Loucy (cell line): ENCODE data around the gene MITF.

Source experiments
- H2AFZ ChIP-seq: fragments of 200-600 bp; sonication (generic); 2 replicates; pipeline ENCODE4 v1.6.0; 2016; ENCODE audit warnings: antibody characterized with exemption, mild to moderate bottlenecking, low read length, moderate library complexity
- H3F3A ChIP-seq: fragments of 200-600 bp; 2 replicates; pipeline ENCODE4 v1.6.0; 2016; ENCODE audit warnings: antibody characterized with exemption, low read depth, mild to moderate bottlenecking
- H3K27me3 ChIP-seq: fragments of 200-600 bp; sonication (generic); 2 replicates; pipeline ENCODE4 v1.6.1; 2014; ENCODE audit warnings: low read length, mild to moderate bottlenecking; ENCODE audit not compliant: insufficient read depth, poor library complexity, severe bottlenecking
- H3K36me3 ChIP-seq: fragments of 200-600 bp; sonication (generic); 2 replicates; pipeline ENCODE4 v1.6.1; 2016; ENCODE audit warnings: low read length; ENCODE audit not compliant: insufficient read depth
- H3K4me1 ChIP-seq: fragments of 200-600 bp; sonication (generic); 2 replicates; pipeline ENCODE4 v1.5.1; 2014; ENCODE audit warnings: low read length, mild to moderate bottlenecking; ENCODE audit not compliant: insufficient read depth, poor library complexity, severe bottlenecking
- H3K4me2 ChIP-seq: fragments of 200-600 bp; sonication (generic); 2 replicates; pipeline ENCODE4 v1.6.0; 2014; ENCODE audit warnings: antibody characterized with exemption, low read length, low read depth, mild to moderate bottlenecking; ENCODE audit not compliant: poor library complexity, severe bottlenecking
- H3K4me3 ChIP-seq: fragments of 200-600 bp; sonication (generic); 2 replicates; pipeline ENCODE4 v1.5.1; 2014; ENCODE audit warnings: low read length, mild to moderate bottlenecking, mixed read lengths; ENCODE audit not compliant: poor library complexity, severe bottlenecking
- H3K79me2 ChIP-seq: fragments of 200-600 bp; sonication (generic); 2 replicates; pipeline ENCODE4 v1.6.1; 2014; ENCODE audit warnings: low read length; ENCODE audit not compliant: insufficient read depth
- H3K9ac ChIP-seq: fragments of 200-600 bp; sonication (generic); 2 replicates; pipeline ENCODE4 v1.6.0; 2014; ENCODE audit warnings: mild to moderate bottlenecking, low read depth, low read length, moderate library complexity; ENCODE audit not compliant: poor library complexity, severe bottlenecking
- H3K9me2 ChIP-seq: fragments of 200-600 bp; sonication (generic); replicated peaks from 2 replicates; pipeline ENCODE4 v1.6.1; 2016; ENCODE audit warnings: low read depth, low read length, mixed read lengths
- H3K9me3 ChIP-seq: fragments of 200-600 bp; sonication (generic); 2 replicates; pipeline ENCODE4 v1.6.1; 2014; ENCODE audit warnings: mild to moderate bottlenecking, antibody characterized with exemption, low read length, low read depth; ENCODE audit not compliant: insufficient read depth
- H4K20me1 ChIP-seq: fragments of 200-600 bp; sonication (generic); 2 replicates; pipeline ENCODE4 v1.6.0; 2014; ENCODE audit warnings: antibody characterized with exemption, low read length, mild to moderate bottlenecking; ENCODE audit not compliant: insufficient read depth, poor library complexity, severe bottlenecking
- CTCF ChIP-seq: fragments of 200-600 bp; sonication (generic); conservative IDR thresholded peaks from 2 replicates; pipeline ENCODE4 v1.5.1; 2014; ENCODE audit warnings: mild to moderate bottlenecking, antibody characterized with exemption, low read length
- EZH2phosphoT487 ChIP-seq: fragments of 200-600 bp; IDR thresholded peaks from 2 replicates; pipeline ENCODE4 v1.6.1; 2018; ENCODE audit warnings: antibody characterized with exemption, mild to moderate bottlenecking, moderate library complexity, borderline replicate concordance

The MITF gene

GRCh38 chr3:69864141-69864540 is 124.9 kb downstream of the MITF start:
- no peaks in the 10 kb centered on the region for H3K9me3 ChIP-seq
- no peaks in the 10 kb centered on the region for H4K20me1 ChIP-seq
- H3K79me2 ChIP-seq = no peaks in the 10 kb centered on the region
- no peaks in the 10 kb centered on the region for H3K9me2 ChIP-seq
- no peak overlapping the region for H3K4me3 ChIP-seq
- TF ChIP-seq EZH2phosphoT487 (no peak), CTCF (no peak)
- H3F3A ChIP-seq = no peaks in the 10 kb centered on the region
- H2AFZ ChIP-seq = no peak overlapping the region
- no peak overlapping the region for H3K9ac ChIP-seq
- no peaks in the 10 kb centered on the region for H3K27me3 ChIP-seq
- H3K36me3 ChIP-seq = no peaks in the 10 kb centered on the region
- no peak overlapping the region for H3K4me2 ChIP-seq
- no peaks in the 10 kb centered on the region for H3K4me1 ChIP-seq

GRCh38 chr3:69864766-69865165 is 125.5 kb downstream of the MITF start:
- H3K9me2 ChIP-seq = no peaks in the 10 kb centered on the region
- no peak overlapping the region for H3K4me3 ChIP-seq
- no peaks in the 10 kb centered on the region for H3K36me3 ChIP-seq
- H3K4me1 ChIP-seq = no peaks in the 10 kb centered on the region
- H3K4me2 ChIP-seq = no peak overlapping the region
- no peaks in the 10 kb centered on the region for H3K79me2 ChIP-seq
- H4K20me1 ChIP-seq = no peaks in the 10 kb centered on the region
- no peaks in the 10 kb centered on the region for H3F3A ChIP-seq
- TF ChIP-seq EZH2phosphoT487 (no peak), CTCF (no peak)
- H3K9ac ChIP-seq = no peak overlapping the region
- no peak overlapping the region for H2AFZ ChIP-seq
- H3K9me3 ChIP-seq = no peaks in the 10 kb centered on the region
- no peaks in the 10 kb centered on the region for H3K27me3 ChIP-seq

- H2AFZ ChIP-seq = no peak overlapping the region
- H3K9ac ChIP-seq = no peak overlapping the region
- no peak overlapping the region for H3K4me3 ChIP-seq
- no peaks in the 10 kb centered on the region for H3K79me2 ChIP-seq
- no peaks in the 10 kb centered on the region for H3K27me3 ChIP-seq
- H3K9me2 ChIP-seq = no peaks in the 10 kb centered on the region
- no peaks in the 10 kb centered on the region for H3F3A ChIP-seq
- H3K36me3 ChIP-seq = no peaks in the 10 kb centered on the region
- TF ChIP-seq EZH2phosphoT487 = no peak
- no peak overlapping the region for H3K4me2 ChIP-seq
- no peaks in the 10 kb centered on the region for H3K9me3 ChIP-seq
- no peaks in the 10 kb centered on the region for H4K20me1 ChIP-seq
- H3K4me1 ChIP-seq = no peaks in the 10 kb centered on the region
Observed at GRCh38 chr3:69865925-69866679, 126.8 kb downstream of the MITF start.
